Measurements from ENCODE around the gene SLC48A1. TPM values are rescaled to one million over a fixed set of nuclear protein-coding genes. Genes with fewer than 3 reads are reported as not detected.

The SLC48A1 gene
- total RNA-seq, 1 experiment from 2014 or later = 20.0 TPM

- H3K27ac ChIP-seq (ENCODE audit: low read depth, low read length) = no peak overlapping the region
- DNase-seq (ENCODE audit: low read depth, low spot score) = no peak
- peaks cover 43 to 63% of the 10 kb centered on the region in 2 experiments for H3K4me1 ChIP-seq (ENCODE audit: control insufficient read depth in 1 of 2, insufficient read depth in 2 of 2, low read length in 2 of 2)
- H3K9me2 ChIP-seq (ENCODE audit: insufficient read depth) = no peaks in the 10 kb centered on the region
- intact Hi-C loops (cut with micrococcal nuclease) = no loop called here
- no peaks in the 10 kb centered on the region for H3K9me3 ChIP-seq (ENCODE audit: control insufficient read depth in 1 of 2, insufficient read depth in 1 of 2, low read depth in 1 of 2, low read length in 2 of 2)
- H3K79me2 ChIP-seq (ENCODE audit: insufficient read depth, low read length) = no peaks in the 10 kb centered on the region
- H4K20me1 ChIP-seq (ENCODE audit: insufficient read depth) = no peaks in the 10 kb centered on the region
- no TSS peak for BruUV-seq (replicated peaks)
- RAD21 ChIA-PET (ENCODE audit: low non-redundant PET in 1 of 2, low total read pairs in 2 of 2, uncharacterized antibody in 2 of 2, unreplicated experiment in 2 of 2) = interaction anchor here in 1 of 2 experiments (1.2 kb wide), 1 partner anchor 82 kb away, joined by 4 read pairs; no protein-coding TSS in a partner anchor
- H3K4me2 ChIP-seq (ENCODE audit: low read length) = no peak overlapping the region
- no peak overlapping the region for H3K4me3 ChIP-seq (replicated peaks in 1 of 2; ENCODE audit: low read depth in 1 of 2, low read length in 2 of 2)
- TF ChIP-seq ZFX (IDR thresholded peaks at IDR 0.05) (no peak), CTCF (IDR thresholded peaks at IDR 0.05 in 2 of 3, conservative IDR thresholded peaks at IDR 0.05 in 1 of 3; ENCODE audit: borderline replicate concordance in 1 of 3, insufficient read depth in 1 of 3, low read depth in 2 of 3, low read length in 2 of 3) (no peak), JUND (IDR thresholded peaks at IDR 0.05) (no peak), YY1 (IDR thresholded peaks at IDR 0.05; ENCODE audit: extremely low read depth, insufficient replicate concordance, low read depth, low read length) (no peak), EZH2phosphoT487 (IDR thresholded peaks at IDR 0.05; ENCODE audit: borderline replicate concordance) (no peak), REST (IDR thresholded peaks at IDR 0.05; ENCODE audit: low read depth) (no peak), SIN3A (IDR thresholded peaks at IDR 0.05; ENCODE audit: low read depth) (no peak), FOSL1 (IDR thresholded peaks at IDR 0.05; ENCODE audit: low read depth) (no peak), ELF1 (IDR thresholded peaks at IDR 0.05; ENCODE audit: borderline replicate concordance, low read depth) (no peak)
- no peak for ATAC-seq
- no peak overlapping the region for H3K9ac ChIP-seq (ENCODE audit: low read length)
- CTCF ChIA-PET = interaction anchor here (0.6 to 9.1 kb wide), 4 partner anchors 11 to 66 kb away, joined by 3 to 75 read pairs (median 14); no protein-coding TSS in a partner anchor
- no peak overlapping the region for H2AFZ ChIP-seq (ENCODE audit: low read depth, low read length, poor library complexity, severe bottlenecking)
- POLR2A ChIA-PET = no interaction called here
- no peaks in the 10 kb centered on the region for H3K27me3 ChIP-seq (ENCODE audit: insufficient read depth, low read length)
- no peaks in the 10 kb centered on the region for H3K36me3 ChIP-seq (ENCODE audit: control insufficient read depth in 1 of 2, insufficient read depth in 2 of 2, low read length in 2 of 2)
These were observed 17.1 kb upstream of the SLC48A1 start for GRCh38 chr12:47755655-47756562.
